Left ventricle myocardium superior (tissue), 1 donor: ENCODE measurements around the gene SAMD3. TPM values are rescaled to one million over a fixed set of nuclear protein-coding genes. Genes with fewer than 3 reads are reported as not detected.
"Not testable (repeated sequence)": the region's sequence is repeated elsewhere in the genome, so short reads cannot be mapped to it uniquely, and the experiment has no call there.

Source experiments
- ATAC-seq: fragments of 200-7000 bp; cut with Tn5 transposase; one replicate; pipeline ENCODE4 v1.9.1; 2020; ENCODE audit warnings: mild to moderate bottlenecking, moderate library complexity
- DNase-seq: peaks from one replicate; pipeline ENCODE4 v3.0.0-alpha.2; 2020
- intact Hi-C: fragments of 100-400 bp; cut with micrococcal nuclease; formaldehyde crosslinking; loops from one replicate; pipeline ENCODE4 v1.11.0; 2022
- total RNA-seq: library from RNA; stranded (reverse); fragmentation: NEBNext Ultra II Directional; extraction: Animal tissue kit (Norgen Biotek cat#: 25700); gene quantifications from one replicate; pipeline ENCODE4 v1.2.1, GENCODE V29; 2021
- donor health status: DM: no; HTN: yes; CAD: no; lungs with severe emphysema.

SAMD3 gene
- total RNA-seq, 1 donor from 2014 or later, result 0.32 TPM

- no peak for ATAC-seq
These were observed 37.1 kb downstream of the SAMD3 start for GRCh38 chr6:130185658-130186057.

DNA sequence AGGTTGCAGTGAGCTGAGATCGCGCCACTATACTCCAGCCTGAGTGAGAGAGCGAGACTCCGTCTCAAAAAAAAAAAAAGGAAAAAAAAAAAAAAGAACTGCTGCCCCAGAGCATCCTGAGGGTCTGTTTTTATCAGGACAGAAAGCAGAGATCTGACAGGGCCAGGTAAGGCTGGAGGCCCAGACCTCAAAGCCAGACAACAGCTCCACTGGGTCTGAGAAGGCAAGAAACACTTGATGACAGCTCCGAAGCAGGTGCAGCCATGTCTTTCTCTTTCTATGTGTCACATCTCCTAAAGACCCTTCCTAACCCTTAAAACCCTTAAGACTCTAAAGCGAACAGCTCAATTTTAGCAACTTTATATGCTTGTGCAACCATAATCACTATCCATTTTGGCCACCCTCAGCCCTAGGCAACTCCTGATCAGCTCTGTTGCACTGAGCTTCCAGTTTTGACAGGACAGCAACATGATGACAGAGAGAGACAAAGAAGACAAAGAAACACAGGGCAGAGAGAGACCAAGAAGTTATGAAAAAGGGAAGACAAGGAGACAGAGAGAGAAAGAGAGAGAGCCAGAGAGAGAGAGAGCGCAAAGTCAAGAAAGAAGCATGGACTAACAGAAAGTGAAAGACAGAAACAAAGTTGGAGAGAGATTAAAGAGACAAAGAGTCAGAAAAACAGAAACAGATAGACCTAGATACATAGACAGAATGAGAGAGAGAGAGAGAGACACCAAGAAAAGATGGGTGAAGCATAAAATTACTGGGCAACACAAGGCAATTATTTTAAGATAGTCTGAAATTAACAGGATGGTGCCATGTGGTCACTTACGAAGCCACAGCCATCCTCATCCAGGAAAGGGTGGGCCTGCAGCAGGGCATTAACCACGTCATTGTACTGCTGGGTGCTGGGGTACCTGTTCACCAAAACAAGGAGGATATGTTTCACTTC lies 39.2 kb downstream of the SAMD3 start:
- intact Hi-C loops, result no loop called here
- ATAC-seq (no peak), DNase-seq (no peak)

More at GRCh38 chr6:130185658-130186057, 37.1 kb downstream of the SAMD3 start:
- no peak for DNase-seq
- intact Hi-C loops, result no loop called here

DNA sequence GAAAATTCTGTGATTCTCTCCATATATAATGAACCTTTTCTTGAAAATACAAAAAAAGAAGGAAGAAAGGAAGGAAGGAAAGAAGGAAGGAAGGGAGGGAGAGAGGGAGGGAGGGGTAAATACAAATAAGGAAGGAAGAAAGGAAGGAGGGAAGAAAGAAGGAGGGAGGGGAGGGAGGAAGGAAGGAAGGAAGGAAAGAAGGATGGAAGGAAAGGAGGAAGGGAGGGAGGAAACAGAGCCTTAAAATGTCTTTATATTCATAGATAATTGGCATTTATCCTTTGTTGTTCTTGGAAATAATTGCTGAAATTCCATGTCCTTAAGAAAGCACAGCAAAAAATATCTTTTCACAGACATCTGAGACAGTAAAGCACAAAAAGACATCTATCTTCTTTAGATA lies 40.3 kb downstream of the SAMD3 start:
- DNase-seq (no peak), ATAC-seq (no peak)
- intact Hi-C loops, result no loop called here

- ATAC-seq, result no peak
- DNase-seq, result no peak
- intact Hi-C loops, result no loop called here
These were observed 44.1 kb downstream of the SAMD3 start for GRCh38 chr6:130178692-130179091.

DNA sequence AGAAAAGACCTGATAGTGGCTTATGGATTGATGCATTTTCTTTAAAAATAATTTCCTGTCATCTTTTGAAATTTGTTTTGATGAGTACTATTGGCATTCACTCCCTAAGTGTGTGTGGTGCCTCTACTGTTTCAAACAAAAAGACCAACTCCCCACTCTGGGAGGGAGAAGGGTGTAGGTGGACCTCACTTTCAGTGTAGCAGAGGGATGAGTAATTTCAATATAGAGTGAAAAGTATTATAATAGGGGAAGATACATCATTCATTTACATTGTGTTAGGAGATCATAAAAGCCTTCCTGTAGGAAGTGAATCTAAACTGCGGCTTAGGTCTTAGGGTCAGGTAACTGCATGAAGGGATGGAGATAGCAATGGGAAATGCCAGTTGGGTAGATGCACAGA lies 46.4 kb downstream of the SAMD3 start:
- ATAC-seq (no peak), DNase-seq (no peak)
- intact Hi-C loops, result loop anchor here (2.0 kb wide), 1 partner anchor 24 kb away; no protein-coding TSS in a partner anchor

- ATAC-seq, intact Hi-C loops, DNase-seq: not testable (repeated sequence)
These were observed 49.3 kb downstream of the SAMD3 start for GRCh38 chr6:130173377-130174004.

GRCh38 chr6:130170160-130170559 lies 52.6 kb downstream of the SAMD3 start:
- DNase-seq, intact Hi-C loops, ATAC-seq: not testable (repeated sequence)

- no peak for ATAC-seq
- intact Hi-C loops, result no loop called here
- DNase-seq, result no peak
These were observed 55.1 kb downstream of the SAMD3 start for GRCh38 chr6:130167655-130168054.

DNA sequence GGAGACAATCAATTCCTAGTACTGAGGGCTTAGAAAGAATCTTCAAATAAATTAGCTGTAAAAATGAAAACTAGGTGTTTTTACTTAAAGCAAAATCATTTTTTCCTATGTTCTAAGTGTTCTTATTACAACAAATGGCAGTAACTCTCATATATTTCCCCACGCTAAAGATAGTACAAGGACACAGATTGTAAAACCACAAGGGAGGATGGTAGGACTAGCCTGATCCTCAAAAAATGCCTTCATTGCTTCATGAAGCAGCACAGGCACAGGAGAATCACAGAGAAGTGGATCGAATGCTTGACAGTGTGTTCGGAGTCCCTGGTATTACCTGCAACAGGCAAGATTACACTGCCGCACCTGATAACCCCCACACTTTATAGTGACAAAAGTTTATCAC lies 58.5 kb downstream of the SAMD3 start:
- intact Hi-C loops, result no loop called here
- DNase-seq (no peak), ATAC-seq (no peak)

- ATAC-seq (no peak), DNase-seq (no peak)
- intact Hi-C loops, result no loop called here
These were observed 59.5 kb downstream of the SAMD3 start for GRCh38 chr6:130163266-130163665.

DNA sequence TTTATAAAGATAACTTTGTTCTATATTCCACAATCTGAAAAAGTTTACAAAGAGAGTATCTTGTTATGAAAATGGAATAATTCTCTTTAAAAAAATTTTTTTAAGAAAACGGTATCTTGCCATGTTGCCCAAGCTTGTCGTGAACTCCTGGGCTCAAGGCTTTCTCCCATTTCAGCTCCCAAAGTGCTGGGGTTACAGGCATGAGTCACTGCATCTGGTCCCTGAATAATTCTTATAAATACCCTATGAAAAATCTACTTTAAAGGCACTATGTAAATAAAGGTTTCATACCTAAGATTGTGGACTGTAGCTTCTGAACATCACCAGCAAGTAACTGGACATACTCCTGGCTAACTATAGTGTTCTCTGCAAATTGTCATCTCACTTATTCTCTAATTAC lies 60.3 kb downstream of the SAMD3 start:
- intact Hi-C loops, result no loop called here
- ATAC-seq, result no peak
- no peak for DNase-seq

GRCh38 chr6:130161683-130162404 lies 60.9 kb downstream of the SAMD3 start:
- ATAC-seq (peak; percentile 87), DNase-seq (no peak)
- intact Hi-C loops, result no loop called here

DNA sequence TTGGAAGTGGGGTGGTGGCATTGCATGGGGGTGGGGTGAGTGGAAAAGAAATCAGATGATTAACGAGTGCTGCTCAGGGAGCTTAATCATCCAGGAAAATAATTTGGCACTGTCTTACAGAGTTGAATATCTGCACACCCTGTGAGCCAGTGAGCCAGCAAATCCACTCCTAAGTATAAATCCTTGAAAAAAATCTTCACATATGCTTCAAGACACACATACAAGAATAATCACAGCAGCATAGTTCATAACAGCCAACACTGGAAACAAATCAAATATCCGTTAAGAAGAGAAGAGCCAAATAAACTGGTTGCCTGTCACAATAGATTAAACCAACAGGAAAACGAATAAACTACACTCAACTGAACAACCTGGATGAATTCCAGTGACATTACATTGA lies 62.8 kb downstream of the SAMD3 start:
- intact Hi-C loops, result no loop called here
- no peak for ATAC-seq

DNA sequence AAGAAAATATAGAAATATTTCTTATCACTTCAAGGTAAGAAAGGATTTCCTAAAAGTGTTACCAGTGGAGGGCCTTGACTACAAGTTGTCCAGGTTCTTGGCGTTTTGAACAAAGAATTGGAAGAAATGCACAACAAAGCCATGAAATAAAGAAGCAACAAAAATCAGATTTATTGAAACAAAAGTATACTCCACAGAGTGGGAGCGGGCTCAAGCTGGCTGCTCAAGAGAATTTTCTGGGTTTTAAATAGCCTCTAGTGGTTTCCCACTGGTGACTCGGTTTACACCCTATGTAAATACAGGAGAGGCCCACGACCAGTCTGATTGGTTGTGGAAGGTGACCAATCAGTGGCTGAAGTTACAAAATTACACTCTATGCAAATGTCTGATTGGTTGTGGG lies 64.2 kb downstream of the SAMD3 start:
- intact Hi-C loops, result no loop called here
- ATAC-seq (no peak), DNase-seq (no peak)

More for the DNA sequence above, 62.8 kb downstream of the SAMD3 start:
- DNase-seq, result no peak

DNA sequence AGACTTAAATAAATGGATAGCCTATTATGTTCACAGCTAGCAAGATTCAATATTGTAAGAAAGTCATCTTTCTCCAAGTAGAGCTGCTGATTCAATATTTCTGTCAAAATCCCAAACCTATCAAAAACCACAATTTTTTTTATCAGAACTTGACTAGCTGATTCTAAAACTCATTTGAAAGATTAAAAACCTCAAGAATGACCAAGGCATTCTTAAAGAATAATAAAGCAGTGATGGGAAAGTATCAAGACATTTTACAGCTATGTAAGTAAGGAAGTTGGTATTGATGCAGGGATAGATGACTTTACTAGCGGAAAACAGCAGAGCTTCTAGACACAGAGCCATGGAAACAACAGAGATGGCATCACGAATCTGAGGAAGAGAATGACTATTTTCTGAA lies 64.7 kb downstream of the SAMD3 start:
- ATAC-seq (no peak), DNase-seq (no peak)
- intact Hi-C loops, result no loop called here

- intact Hi-C loops, result no loop called here
These were observed 65.8 kb downstream of the SAMD3 start for GRCh38 chr6:130156908-130157307.

GRCh38 chr6:130152908-130153510 lies 69.7 kb downstream of the SAMD3 start:
- DNase-seq (no peak), ATAC-seq (no peak)
- intact Hi-C loops, result no loop called here

More at GRCh38 chr6:130156908-130157307, 65.8 kb downstream of the SAMD3 start:
- DNase-seq, result no peak
- ATAC-seq, result no peak

- intact Hi-C loops, result no loop called here
- DNase-seq (no peak), ATAC-seq (no peak)
These were observed 71.8 kb downstream of the SAMD3 start for GRCh38 chr6:130150906-130151305.

- DNase-seq, intact Hi-C loops, ATAC-seq: not testable (repeated sequence)
These were observed 73.7 kb downstream of the SAMD3 start for GRCh38 chr6:130149016-130149415.
